Heart right ventricle (tissue), 16 donors: ENCODE measurements around the gene SLC35A1. TPM values are rescaled to one million over a fixed set of nuclear protein-coding genes. Genes with fewer than 3 reads are reported as not detected.

Experiments
- ATAC-seq, 8 donors: fragments of 200-7000 bp; cut with Tn5 transposase; one replicate each; pipeline ENCODE4 v1.9.1; 2020; ENCODE audit warnings: mild to moderate bottlenecking in 8 of 8, moderate library complexity in 8 of 8, moderate number of reproducible peaks in 1 of 8
- DNase-seq, 2 donors: peaks; one replicate each; pipeline ENCODE4 v3.0.0-alpha.2; 2020
- H3K27ac ChIP-seq, 10 donors: fragments of 200-600 bp; sonication (generic) in 2 of 10; one replicate each; pipeline versions ENCODE4 v1.5.0 to v1.8.0; 2020 to 2022; ENCODE audit warnings: mild to moderate bottlenecking in 3 of 10
- H3K27me3 ChIP-seq, 7 donors: fragments of 200-600 bp; one replicate each; pipeline ENCODE4 v1.8.0; 2021 to 2022; ENCODE audit warnings: mild to moderate bottlenecking in 2 of 7
- H3K36me3 ChIP-seq, 9 donors: fragments of 200-600 bp; sonication (generic) in 1 of 9; one replicate each; pipeline versions ENCODE4 v1.5.0 to v1.8.0; 2020 to 2022; ENCODE audit warnings: mild to moderate bottlenecking in 2 of 9
- H3K4me1 ChIP-seq, 9 donors: fragments of 200-600 bp; sonication (generic) in 1 of 9; one replicate each; pipeline versions ENCODE4 v1.5.0 to v1.8.0; 2020 to 2022; ENCODE audit warnings: mild to moderate bottlenecking in 4 of 9
- H3K4me3 ChIP-seq, 10 donors: fragments of 200-600 bp; sonication (generic) in 2 of 10; one replicate each; pipeline versions ENCODE4 v1.5.0 to v1.8.0; 2020 to 2022; ENCODE audit warnings: mild to moderate bottlenecking in 7 of 10, moderate library complexity in 2 of 10
- H3K9me3 ChIP-seq, 11 donors: fragments of 200-600 bp in 10 of 11; sonication (generic) in 2 of 11; one replicate each; pipeline versions ENCODE4 v1.5.0 to v1.8.0; 2013 to 2022; ENCODE audit warnings: mild to moderate bottlenecking in 2 of 11, control low read depth in 1 of 11, moderate library complexity in 1 of 11
- CTCF ChIP-seq, 9 donors: fragments of 200-600 bp; sonication (generic) in 2 of 9; IDR thresholded peaks; one replicate each; pipeline versions ENCODE4 v1.5.0 to v1.8.0; 2021 to 2022; ENCODE audit warnings: antibody characterized with exemption in 9 of 9, mild to moderate bottlenecking in 5 of 9, moderate library complexity in 1 of 9
- WGBS, 2 donors: extraction: QIAGEN DNeasy Blood & Tissue Kit; methylation state at CpG; one replicate each; pipeline ENCODE4 v1.1.7; 2013; ENCODE audit warnings: inconsistent platforms in 1 of 2; 5-methylcytosine and 5-hydroxymethylcytosine counted together
- intact Hi-C, 10 donors: fragments of 100-400 bp; cut with DNase I; formaldehyde crosslinking; loops; one replicate each; pipeline versions ENCODE4 v1.11.1 to v1.14.2; 2022
- polyA plus RNA-seq, 2 donors: library from polyadenylated mRNA; stranded (reverse); fragments of 200-250 nt; gene quantifications; one replicate each; pipeline ENCODE4 v1.2.3, GENCODE V29; 2013
- total RNA-seq, 10 donors: library from RNA; stranded (reverse); fragmentation: NEBNext Ultra II Directional in 3 of 10; extraction: Animal tissue kit (Norgen Biotek cat#: 25700) in 3 of 10; gene quantifications; one replicate each; pipeline versions ENCODE4 v1.2.1 to v1.2.4, GENCODE V29; 2021 to 2023
- donor health status: Arrhythmogenic right ventricular cardiomyopathy.
- donor health status: ischemic (EF 13 %, LVEDD 7.1; RV severe dilation, severe dysfunction).
- donor health status: healthy with polysubstance abuse.
- donor health status: DM: no; HTN: yes; CAD: no.
- donor health status: DM: no; HTN: no; CAD: no.
- donor health status: ischemic (EF 25% LVEDD 6.9; RV normal size, moderate dysfunction).
- donor health status: ischemic (EF 25% LVEDD 5.7; RV mildly dilated, moderate dysfunction).
- donor health status: healthy.
- donor health status: DM: yes; HTN: yes; CAD: no.
- donor health status: Ischemic cardiomyopathy.
- donor health status: ischemic (EF 35%, LVEDD 5.7; RV mildly dilated, moderate dysfunction).
- donor health status: nonischemic (EF 11% LVEDD 7.7; RV severe dilation, severe dysfunction).
- donor health status: DM: yes; HTN: yes; CAD: no.
- donor health status: PGD.
- donor health status: ischemic (EF 29% LVEDD 5.4; RV normal size, mild dysfunction).
- donor health status: nonischemic (EF 23%, LVEDD 6.1; RV moderate dilation, normal function).

Gene SLC35A1
- total and polyA plus RNA-seq, 12 donors, result 7.0 to 23.0 (median 9.9) TPM

- no peak for TF ChIP-seq CTCF (IDR thresholded peaks at IDR 0.05)
- H3K36me3 ChIP-seq, result peaks cover 0 to 86% (median 0%) of the 10 kb centered on the region in 9 donors
- 91 to 95% methylated on average over 1 of the region's 1 CpG for WGBS, 2 donors
Measured at GRCh38 chr6:87541041-87541440, 68.3 kb downstream of the SLC35A1 start.

GRCh38 chr6:87541744-87542143, 69.0 kb downstream of the SLC35A1 start:
- Histone ChIP-seq H3K27me3 (no peaks in the 10 kb centered on the region), H3K27ac (peak overlapping the region in 5 of 10 donors; percentile 2 to 67 (median 48)), H3K36me3 (peaks cover 0 to 91% (median 0%) of the 10 kb centered on the region in 9 donors), H3K4me3 (no peak overlapping the region), H3K4me1 (peaks cover 0 to 20% (median 8%) of the 10 kb centered on the region in 9 donors), H3K9me3 (peaks cover 0 to 10% (median 0%) of the 10 kb centered on the region in 11 donors)
- DNase-seq (no peak), ATAC-seq (peak in 4 of 8 donors; percentile 27 to 53 (median 35))
- WGBS, 2 donors, result 60 to 66% methylated on average over 2 of the region's 2 CpGs
- intact Hi-C loops, result loop anchor here in 1 of 10 donors (5.0 kb wide), 1 partner anchor 46 kb away; the partner anchor contains the start of gene RARS2
- TF ChIP-seq CTCF (IDR thresholded peaks at IDR 0.05), result no peak

More at GRCh38 chr6:87541041-87541440, 68.3 kb downstream of the SLC35A1 start:
- no peak overlapping the region for H3K4me3 ChIP-seq
- DNase-seq, result no peak
- peaks cover 0 to 20% (median 8%) of the 10 kb centered on the region in 9 donors for H3K4me1 ChIP-seq
- H3K9me3 ChIP-seq, result peaks cover 0 to 10% (median 0%) of the 10 kb centered on the region in 11 donors
- intact Hi-C loops, result loop anchor here in 1 of 10 donors (5.0 kb wide), 1 partner anchor 46 kb away; the partner anchor contains the start of gene RARS2
- H3K27ac ChIP-seq, result peak overlapping the region in 7 of 10 donors; percentile 13 to 67 (median 42)
- ATAC-seq, result peak in 1 of 8 donors; percentile 17
- no peaks in the 10 kb centered on the region for H3K27me3 ChIP-seq

GRCh38 chr6:87543696-87544473, 71.1 kb downstream of the SLC35A1 start:
- no peak overlapping the region for H3K4me3 ChIP-seq
- H3K36me3 ChIP-seq, result peaks cover 0 to 94% (median 11%) of the 10 kb centered on the region in 9 donors
- DNase-seq (no peak), ATAC-seq (no peak)
- peaks cover 0 to 10% (median 0%) of the 10 kb centered on the region in 11 donors for H3K9me3 ChIP-seq
- no peaks in the 10 kb centered on the region for H3K27me3 ChIP-seq
- intact Hi-C loops, result loop anchor here in 1 of 10 donors (5.0 kb wide), 1 partner anchor 43 kb away; the partner anchor contains the start of gene RARS2
- TF ChIP-seq CTCF (IDR thresholded peaks at IDR 0.05), result no peak
- H3K27ac ChIP-seq, result peak overlapping the region in 1 of 10 donors; percentile 1
- H3K4me1 ChIP-seq, result peaks cover 0 to 20% (median 8%) of the 10 kb centered on the region in 9 donors
- WGBS, 2 donors, result 94% methylated on average over 4 of the region's 4 CpGs

GRCh38 chr6:87544474-87544735, 71.6 kb downstream of the SLC35A1 start:
- H3K4me3 ChIP-seq, result no peak overlapping the region
- peaks cover 0 to 7% (median 0%) of the 10 kb centered on the region in 11 donors for H3K9me3 ChIP-seq
- H3K27me3 ChIP-seq, result no peaks in the 10 kb centered on the region
- peaks cover 0 to 20% (median 8%) of the 10 kb centered on the region in 9 donors for H3K4me1 ChIP-seq
- TF ChIP-seq CTCF (IDR thresholded peaks at IDR 0.05), result no peak
- H3K27ac ChIP-seq, result no peak overlapping the region
- H3K36me3 ChIP-seq, result peaks cover 0 to 94% (median 11%) of the 10 kb centered on the region in 9 donors
- intact Hi-C loops, result loop anchor here in 1 of 10 donors (5.0 kb wide), 1 partner anchor 43 kb away; the partner anchor contains the start of gene RARS2
- WGBS, 2 donors, result 90 to 93% methylated on average over 1 of the region's 1 CpG
- ATAC-seq (no peak), DNase-seq (no peak)
